Measurements from ENCODE around the gene IRAK1. TPM values are rescaled to one million over a fixed set of nuclear protein-coding genes. Genes with fewer than 3 reads are reported as not detected.

IRAK1 gene
- total RNA-seq, 1 experiment from 2014 or later = 92.3 TPM

DNA sequence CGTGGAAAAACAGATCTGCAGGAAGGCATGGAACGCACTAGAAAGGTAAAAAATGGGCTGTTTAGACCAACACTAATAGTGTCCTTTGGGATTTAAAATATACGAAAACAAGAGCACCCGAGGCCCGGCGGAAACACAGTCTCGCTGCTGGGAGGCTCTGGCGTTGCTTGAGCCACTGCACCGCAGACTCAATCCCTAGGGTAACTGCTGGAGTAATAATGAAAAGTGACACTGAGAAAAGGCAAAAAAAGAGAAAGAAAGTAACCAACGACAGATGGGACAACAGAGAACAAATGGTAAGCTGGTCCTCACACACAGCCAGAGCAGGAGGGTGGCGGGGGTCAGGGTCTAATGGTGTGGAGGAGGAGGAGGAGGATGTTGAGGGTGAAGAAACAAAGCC lies 15.4 kb downstream of the IRAK1 start:
- no peak for DNase-seq (ENCODE audit: low read depth, low spot score)
- H4K20me1 ChIP-seq (ENCODE audit: insufficient read depth) = no peaks in the 10 kb centered on the region
- H3K9me3 ChIP-seq (ENCODE audit: control insufficient read depth in 1 of 2, insufficient read depth in 1 of 2, low read depth in 1 of 2, low read length in 2 of 2) = no peaks in the 10 kb centered on the region
- RAD21 ChIA-PET (ENCODE audit: low non-redundant PET in 1 of 2, low total read pairs in 2 of 2, uncharacterized antibody in 2 of 2, unreplicated experiment in 2 of 2) = no interaction called here
- no peak overlapping the region for H3K9ac ChIP-seq (ENCODE audit: low read length)
- no peaks in the 10 kb centered on the region for H3K36me3 ChIP-seq (ENCODE audit: control insufficient read depth in 1 of 2, insufficient read depth in 2 of 2, low read length in 2 of 2)
- H3K4me2 ChIP-seq (ENCODE audit: low read length) = no peak overlapping the region
- TF ChIP-seq POLR2A (IDR thresholded peaks at IDR 0.05; ENCODE audit: borderline replicate concordance, extremely low read depth, insufficient read depth, insufficient read length) (no peak), CBX3 (IDR thresholded peaks at IDR 0.05; ENCODE audit: low read depth) (no peak), POLR2AphosphoS5 (IDR thresholded peaks at IDR 0.05; ENCODE audit: low read depth, low read length) (no peak)
- H3K27ac ChIP-seq (ENCODE audit: low read depth, low read length) = no peak overlapping the region
- H3K4me1 ChIP-seq (ENCODE audit: control insufficient read depth in 1 of 2, insufficient read depth in 2 of 2, low read length in 2 of 2) = peaks cover 8 to 12% of the 10 kb centered on the region in 2 experiments; a peak in 3 of 4 replicates
- POLR2A ChIA-PET = interaction anchor here (0.6 kb wide), 1 partner anchor 365 kb away, joined by 3 read pairs; no protein-coding TSS in a partner anchor
- no peak for ATAC-seq
- CTCF ChIA-PET = interaction anchor here (0.9 kb wide), 1 partner anchor 9 kb away, joined by 3 read pairs; no protein-coding TSS in a partner anchor
- BruUV-seq (replicated peaks) = no TSS peak
- no peak overlapping the region for H2AFZ ChIP-seq (ENCODE audit: low read depth, low read length, poor library complexity, severe bottlenecking)
- H3K4me3 ChIP-seq (replicated peaks in 1 of 2; ENCODE audit: low read depth in 1 of 2, low read length in 2 of 2) = no peak overlapping the region
- H3K79me2 ChIP-seq (ENCODE audit: insufficient read depth, low read length) = no peaks in the 10 kb centered on the region
- intact Hi-C loops (cut with micrococcal nuclease) = no loop called here
- H3K27me3 ChIP-seq (ENCODE audit: insufficient read depth, low read length) = no peaks in the 10 kb centered on the region
- H3K9me2 ChIP-seq (ENCODE audit: insufficient read depth) = no peaks in the 10 kb centered on the region

DNA sequence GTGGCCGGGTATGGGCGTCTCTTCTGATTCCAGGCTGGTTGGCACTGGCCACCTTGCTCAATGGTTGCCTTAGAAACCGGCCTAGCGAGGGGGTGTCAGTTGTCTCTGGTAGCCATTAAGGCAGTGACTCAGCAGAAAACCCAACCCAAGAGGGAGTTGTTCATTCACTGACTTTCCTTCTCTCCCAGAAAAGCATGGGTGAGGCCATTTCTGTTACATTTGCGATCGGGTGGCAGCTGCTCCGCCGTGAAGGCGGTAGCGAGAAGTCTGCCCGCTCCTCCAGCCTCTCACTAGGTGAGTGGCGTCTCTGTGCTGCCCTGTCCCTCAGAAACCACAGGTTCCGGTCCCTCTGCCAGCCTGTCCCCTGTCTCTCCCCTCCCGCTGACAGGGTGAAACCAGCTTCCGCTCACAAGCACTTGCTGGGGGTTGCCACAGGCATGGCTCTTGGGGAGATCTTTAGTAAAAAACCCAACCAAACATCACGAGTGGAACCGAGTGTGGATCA lies 17.4 kb downstream of the IRAK1 start:
- Histone ChIP-seq H3K27me3 (ENCODE audit: insufficient read depth, low read length) (no peaks in the 10 kb centered on the region), H3K4me1 (ENCODE audit: control insufficient read depth in 1 of 2, insufficient read depth in 2 of 2, low read length in 2 of 2) (peaks cover 8 to 11% of the 10 kb centered on the region in 2 experiments; a peak in 3 of 4 replicates), H2AFZ (ENCODE audit: low read depth, low read length, poor library complexity, severe bottlenecking) (no peak overlapping the region), H4K20me1 (ENCODE audit: insufficient read depth) (no peaks in the 10 kb centered on the region), H3K79me2 (ENCODE audit: insufficient read depth, low read length) (no peaks in the 10 kb centered on the region), H3K4me3 (replicated peaks in 1 of 2; ENCODE audit: low read depth in 1 of 2, low read length in 2 of 2) (no peak overlapping the region), H3K9me3 (ENCODE audit: control insufficient read depth in 1 of 2, insufficient read depth in 1 of 2, low read depth in 1 of 2, low read length in 2 of 2) (no peaks in the 10 kb centered on the region), H3K27ac (ENCODE audit: low read depth, low read length) (peak overlapping the region; percentile 35), H3K36me3 (ENCODE audit: control insufficient read depth in 1 of 2, insufficient read depth in 2 of 2, low read length in 2 of 2) (no peaks in the 10 kb centered on the region), H3K9me2 (ENCODE audit: insufficient read depth) (no peaks in the 10 kb centered on the region), H3K4me2 (ENCODE audit: low read length) (peak overlapping the region; percentile 33; the same call in 1 of the 2 replicates), H3K9ac (ENCODE audit: low read length) (no peak overlapping the region)
- ChIA-PET RAD21 (ENCODE audit: low non-redundant PET in 1 of 2, low total read pairs in 2 of 2, uncharacterized antibody in 2 of 2, unreplicated experiment in 2 of 2) (no interaction called here), POLR2A (no interaction called here), CTCF (interaction anchor here (2.3 kb wide), 1 partner anchor 11 kb away, joined by 8 read pairs; no protein-coding TSS in a partner anchor)
- DNase-seq (ENCODE audit: low read depth, low spot score) (no peak), ATAC-seq (peak; percentile 38; the same call in 1 of the 2 replicates)
- TF ChIP-seq YY1 (IDR thresholded peaks at IDR 0.05; ENCODE audit: extremely low read depth, insufficient replicate concordance, low read depth, low read length) = no peak
- TF ChIP-seq ELF1 (IDR thresholded peaks at IDR 0.05; ENCODE audit: borderline replicate concordance, low read depth) = no peak
- intact Hi-C loops (cut with micrococcal nuclease) = no loop called here
- BruUV-seq (replicated peaks) = no TSS peak
